Large intestine (tissue), 3 donors: ENCODE measurements around the gene ZNF555. TPM values are rescaled to one million over a fixed set of nuclear protein-coding genes. Genes with fewer than 3 reads are reported as not detected.

Source experiments
- DNase-seq, 2 donors: peaks; one replicate each; pipeline versions ENCODE4 v3.0.0 to v3.0.0-alpha.2; 2013
- H3K27ac ChIP-seq: one replicate; pipeline ENCODE4 v1.5.1; 2013; ENCODE audit warnings: low read length
- H3K27me3 ChIP-seq: 2 replicates; pipeline ENCODE4 v1.6.1; 2013; ENCODE audit warnings: low read length; ENCODE audit not compliant: control insufficient read depth, insufficient read depth
- H3K36me3 ChIP-seq: 2 replicates; pipeline ENCODE4 v1.6.1; 2013; ENCODE audit warnings: low read length; ENCODE audit not compliant: control insufficient read depth, insufficient read depth
- H3K4me1 ChIP-seq: one replicate; pipeline ENCODE4 v1.6.1; 2013; ENCODE audit warnings: low read length; ENCODE audit not compliant: control insufficient read depth, insufficient read depth
- H3K4me3 ChIP-seq: one replicate; pipeline ENCODE4 v1.5.1; 2013; ENCODE audit warnings: low read length
- H3K9me3 ChIP-seq: one replicate; pipeline ENCODE4 v1.6.1; 2013; ENCODE audit warnings: mild to moderate bottlenecking, low read depth, low read length, moderate library complexity; ENCODE audit not compliant: control insufficient read depth
- WGBS: methylation state at CpG from one replicate; pipeline ENCODE4 v1.1.5; 2013; ENCODE audit warnings: low lambda C conversion rate; ENCODE audit not compliant: insufficient coverage; 5-methylcytosine and 5-hydroxymethylcytosine counted together
- polyA plus RNA-seq: library from polyadenylated mRNA; unstranded; fragments of 120-200 nt; gene quantifications from one replicate; pipeline ENCODE4 v1.2.1, GENCODE V29; 2013

ZNF555 gene
- polyA plus RNA-seq, 1 donor: 4.9 TPM

DNA sequence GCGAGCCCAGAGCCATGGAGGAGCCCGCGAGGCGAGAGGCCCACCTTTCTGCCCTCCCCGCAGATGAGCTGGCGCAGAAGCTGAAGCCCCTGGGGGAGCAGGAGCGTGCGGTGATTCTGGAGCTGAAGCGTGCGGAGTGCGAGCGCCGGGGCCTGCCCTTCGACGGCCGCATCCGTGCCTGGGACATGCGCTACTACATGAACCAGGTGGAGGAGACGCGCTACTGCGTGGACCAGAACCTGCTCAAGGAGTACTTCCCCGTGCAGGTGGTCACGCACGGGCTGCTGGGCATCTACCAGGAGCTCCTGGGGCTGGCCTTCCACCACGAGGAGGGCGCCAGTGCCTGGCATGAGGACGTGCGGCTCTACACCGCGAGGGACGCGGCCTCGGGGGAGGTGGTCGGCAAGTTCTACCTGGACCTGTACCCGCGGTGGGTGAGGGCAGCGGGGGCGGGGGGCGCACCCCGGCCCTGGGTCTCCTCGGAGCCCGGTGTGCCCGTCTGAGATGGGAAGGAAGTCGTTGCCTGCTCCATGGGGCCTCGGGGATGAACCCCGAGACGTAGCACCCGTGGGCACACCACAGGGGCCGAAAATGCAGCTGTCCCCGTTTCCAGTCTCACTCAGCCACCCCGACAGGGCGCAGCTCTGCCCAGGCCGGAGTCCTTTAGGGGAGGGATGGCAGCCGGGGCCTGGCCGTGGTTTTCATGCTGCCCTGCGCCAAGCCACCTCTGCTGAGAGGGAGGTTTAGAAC lies 33.7 kb upstream of the ZNF555 start:
- H3K36me3 ChIP-seq: peaks cover 66% of the 10 kb centered on the region
- no peak overlapping the region for H3K4me3 ChIP-seq
- peaks cover 18% of the 10 kb centered on the region for H3K4me1 ChIP-seq
- H3K27ac ChIP-seq: no peak overlapping the region
- DNase-seq: no peak
- WGBS: no CpG with 5 or more reads among the region's 56 CpGs
- H3K27me3 ChIP-seq: no peaks in the 10 kb centered on the region
- peaks cover 19% of the 10 kb centered on the region for H3K9me3 ChIP-seq

DNA sequence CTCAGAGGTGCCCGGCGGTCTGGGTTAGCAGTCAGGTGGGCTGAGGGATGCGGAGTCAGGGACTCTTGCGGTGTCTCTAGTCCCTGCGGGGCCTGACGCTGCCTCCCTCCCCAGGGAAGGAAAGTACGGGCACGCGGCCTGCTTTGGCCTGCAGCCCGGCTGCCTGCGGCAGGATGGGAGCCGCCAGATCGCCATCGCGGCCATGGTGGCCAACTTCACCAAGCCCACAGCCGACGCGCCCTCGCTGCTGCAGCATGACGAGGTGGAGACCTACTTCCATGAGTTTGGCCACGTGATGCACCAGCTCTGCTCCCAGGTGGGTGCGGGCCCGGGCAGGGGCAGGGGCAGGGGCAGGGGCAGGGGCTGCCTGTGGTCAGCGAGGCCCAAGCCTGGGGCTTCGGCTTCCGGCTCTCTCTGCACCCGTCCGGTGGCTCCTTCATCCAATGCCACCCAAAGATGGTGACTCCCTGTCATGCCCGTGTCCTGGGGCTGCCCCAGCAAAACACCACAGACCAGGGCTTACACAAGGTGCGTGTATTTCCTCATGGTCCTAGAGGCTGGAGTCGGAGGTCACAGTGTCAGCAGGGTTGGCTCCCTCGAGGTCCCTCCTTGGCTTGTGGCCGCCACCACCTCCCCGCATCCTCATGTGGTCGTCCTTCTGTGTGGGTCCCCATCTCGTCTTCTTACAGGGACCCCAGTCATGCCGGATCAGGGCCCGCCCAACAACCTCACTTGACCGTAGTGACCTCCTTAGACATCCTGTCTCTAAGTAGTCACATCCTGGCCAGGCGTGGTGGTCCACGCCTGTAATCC lies 32.9 kb upstream of the ZNF555 start:
- peaks cover 67% of the 10 kb centered on the region for H3K36me3 ChIP-seq
- no peaks in the 10 kb centered on the region for H3K27me3 ChIP-seq
- no peak overlapping the region for H3K4me3 ChIP-seq
- H3K27ac ChIP-seq: no peak overlapping the region
- no CpG with 5 or more reads among the region's 41 CpGs for WGBS
- DNase-seq: no peak
- H3K9me3 ChIP-seq: peaks cover 19% of the 10 kb centered on the region
- H3K4me1 ChIP-seq: peaks cover 18% of the 10 kb centered on the region

- no peaks in the 10 kb centered on the region for H3K27me3 ChIP-seq
- H3K4me3 ChIP-seq: no peak overlapping the region
- DNase-seq: no peak
- H3K27ac ChIP-seq: no peak overlapping the region
- peaks cover 18% of the 10 kb centered on the region for H3K4me1 ChIP-seq
- H3K9me3 ChIP-seq: peaks cover 19% of the 10 kb centered on the region
- H3K36me3 ChIP-seq: peaks cover 67% of the 10 kb centered on the region
- WGBS: no CpG with 5 or more reads among the region's 37 CpGs
Observed at GRCh38 chr19:2809387-2810140, 31.7 kb upstream of the ZNF555 start.

GRCh38 chr19:2810141-2811091 lies 30.9 kb upstream of the ZNF555 start:
- H3K9me3 ChIP-seq: peaks cover 19% of the 10 kb centered on the region
- H3K27ac ChIP-seq: no peak overlapping the region
- WGBS: no CpG with 5 or more reads among the region's 58 CpGs
- no peak overlapping the region for H3K4me3 ChIP-seq
- DNase-seq: no peak
- peaks cover 18% of the 10 kb centered on the region for H3K4me1 ChIP-seq
- no peaks in the 10 kb centered on the region for H3K27me3 ChIP-seq
- peaks cover 60% of the 10 kb centered on the region for H3K36me3 ChIP-seq

DNA sequence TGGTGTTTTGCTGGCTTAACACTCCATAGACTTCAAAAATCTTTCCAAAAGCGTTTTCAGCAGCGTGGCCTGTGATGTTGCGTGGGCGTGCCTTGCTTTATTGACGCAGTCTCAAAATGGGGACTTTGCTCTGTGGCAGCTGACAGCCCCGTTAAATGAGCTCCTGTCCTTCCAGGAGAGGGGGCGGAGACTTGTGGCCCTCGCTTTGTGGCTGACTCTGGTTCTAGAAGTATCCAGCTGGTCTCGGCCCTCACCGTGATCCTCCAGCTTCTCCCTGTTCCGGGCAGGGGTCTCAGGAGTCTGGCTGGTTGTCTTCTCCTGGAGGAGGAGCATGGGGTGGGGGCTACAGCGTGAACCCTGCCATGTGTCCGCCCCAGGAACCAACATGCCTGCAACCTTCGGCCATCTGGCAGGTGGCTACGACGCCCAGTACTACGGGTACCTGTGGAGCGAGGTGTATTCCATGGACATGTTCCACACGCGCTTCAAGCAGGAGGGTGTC lies 30.0 kb upstream of the ZNF555 start:
- Histone ChIP-seq H3K27ac (peak overlapping the region; percentile 43), H3K9me3 (peaks cover 19% of the 10 kb centered on the region), H3K27me3 (no peaks in the 10 kb centered on the region), H3K4me3 (no peak overlapping the region), H3K36me3 (peaks cover 55% of the 10 kb centered on the region), H3K4me1 (peaks cover 18% of the 10 kb centered on the region)
- WGBS: 20% methylated on average over 2 of the region's 20 CpGs
- peak; percentile 64 to 80 for DNase-seq

- H3K27ac ChIP-seq: no peak overlapping the region
- WGBS: no CpG with 5 or more reads among the region's 34 CpGs
Observed at GRCh38 chr19:2811735-2812413, 29.4 kb upstream of the ZNF555 start.

GRCh38 chr19:2812414-2813234 lies 28.7 kb upstream of the ZNF555 start:
- Histone ChIP-seq H3K9me3 (peaks cover 16% of the 10 kb centered on the region), H3K27me3 (no peaks in the 10 kb centered on the region), H3K36me3 (peaks cover 42% of the 10 kb centered on the region), H3K4me3 (no peak overlapping the region), H3K4me1 (peaks cover 18% of the 10 kb centered on the region), H3K27ac (no peak overlapping the region)
- no CpG with 5 or more reads among the region's 37 CpGs for WGBS
- DNase-seq: no peak

More at GRCh38 chr19:2811735-2812413, 29.4 kb upstream of the ZNF555 start:
- peak in 1 of 2 donors; percentile 23 for DNase-seq
- Histone ChIP-seq H3K9me3 (peaks cover 19% of the 10 kb centered on the region), H3K4me3 (no peak overlapping the region), H3K4me1 (peaks cover 18% of the 10 kb centered on the region), H3K27me3 (no peaks in the 10 kb centered on the region), H3K36me3 (peaks cover 48% of the 10 kb centered on the region)

DNA sequence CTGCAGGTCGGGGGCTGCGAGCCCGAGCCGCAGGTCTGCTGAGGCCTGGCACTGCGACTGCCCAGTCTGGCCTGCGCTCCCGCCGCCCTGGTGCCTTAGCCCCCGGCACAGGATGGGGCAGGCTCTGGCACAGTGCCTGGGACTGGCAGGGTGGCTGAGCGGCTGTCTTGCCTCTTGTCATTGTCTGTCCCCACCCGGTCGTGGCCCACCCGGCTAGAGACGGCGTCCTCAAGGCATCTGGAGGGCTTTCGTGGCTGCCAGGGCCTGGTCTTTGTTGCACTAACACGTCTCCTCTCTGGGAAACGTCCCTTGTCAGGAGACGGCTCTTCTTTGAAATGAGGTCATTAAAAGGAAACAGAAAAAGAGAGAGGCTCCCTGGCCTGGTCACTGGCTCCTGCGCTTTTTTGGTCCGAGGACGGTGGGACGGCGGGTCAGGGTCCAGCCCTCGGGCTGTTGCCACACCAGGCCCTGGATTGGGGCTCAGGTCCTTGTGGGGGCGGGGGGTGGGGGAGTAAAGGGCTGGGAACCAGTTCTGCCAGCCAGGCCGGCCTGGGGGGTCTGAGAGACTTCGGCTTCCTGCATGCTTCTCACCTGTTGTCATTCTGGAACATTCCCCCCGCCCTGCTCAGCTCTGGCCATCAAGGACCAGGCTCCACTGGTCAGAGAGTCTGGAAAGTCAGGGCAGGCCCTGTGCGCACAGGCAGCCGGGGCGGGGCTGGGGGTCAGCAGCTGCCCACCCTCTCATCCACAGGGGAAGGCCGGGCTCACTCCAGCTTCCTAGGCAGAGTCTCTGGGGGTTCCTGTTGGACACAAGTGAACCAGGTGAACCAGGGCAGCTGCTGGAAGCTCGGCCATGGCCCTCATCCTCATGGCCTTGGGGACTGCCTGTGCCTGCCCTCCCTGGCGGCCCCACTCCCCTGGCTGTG lies 27.8 kb upstream of the ZNF555 start:
- H3K4me1 ChIP-seq: peaks cover 18% of the 10 kb centered on the region
- WGBS: no CpG with 5 or more reads among the region's 35 CpGs
- no peaks in the 10 kb centered on the region for H3K27me3 ChIP-seq
- H3K36me3 ChIP-seq: peaks cover 38% of the 10 kb centered on the region
- H3K4me3 ChIP-seq: no peak overlapping the region
- peaks cover 9% of the 10 kb centered on the region for H3K9me3 ChIP-seq
- H3K27ac ChIP-seq: no peak overlapping the region
- no peak for DNase-seq
